Panc1 (cell line): ENCODE data around the gene PROSER3.

Experiments
- POLR2AphosphoS5 ChIP-seq: IDR thresholded peaks from 2 replicates; pipeline ENCODE4 v1.6.1; 2012; ENCODE audit warnings: mild to moderate bottlenecking, low read depth, low read length, moderate library complexity
- REST ChIP-seq, 2 experiments: IDR thresholded peaks; 2 replicates each; pipeline ENCODE4 v1.6.1; 2011 to 2012; ENCODE audit warnings: low read depth in 2 of 2, control low read depth in 1 of 2, low read length in 1 of 2, mild to moderate bottlenecking in 1 of 2, moderate library complexity in 1 of 2; ENCODE audit not compliant: insufficient read depth in 1 of 2
- SIN3A ChIP-seq: IDR thresholded peaks from 2 replicates; pipeline ENCODE4 v1.6.1; 2012; ENCODE audit warnings: low read depth, mild to moderate bottlenecking, low read length, moderate library complexity, borderline replicate concordance; ENCODE audit not compliant: insufficient read depth
- TF ChIP-seq, protein P1 (sequence below): fragments of 450-650 bp; IDR thresholded peaks from 2 replicates; pipeline ENCODE4 v1.5.1; 2017; ENCODE audit warnings: mild to moderate bottlenecking

DNA sequence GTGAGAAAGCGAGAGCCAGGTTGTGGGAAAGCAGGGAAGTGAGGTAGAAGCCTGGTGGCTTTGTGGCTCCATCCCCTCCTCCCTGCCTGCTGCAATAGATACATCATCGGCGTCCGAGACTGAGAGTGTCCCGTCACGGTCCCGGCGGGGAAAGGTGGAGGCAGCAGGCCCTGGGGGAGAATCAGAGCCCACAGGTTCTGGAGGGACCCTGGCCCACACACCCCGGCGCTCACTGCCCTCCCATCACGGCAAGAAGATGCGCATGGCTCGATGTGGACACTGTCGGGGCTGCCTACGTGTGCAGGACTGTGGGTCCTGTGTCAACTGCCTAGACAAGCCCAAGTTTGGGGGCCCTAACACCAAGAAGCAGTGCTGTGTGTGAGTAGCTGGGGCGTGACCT, 35.1 kb upstream of the PROSER3 start:
- TF ChIP-seq, protein P1, sequence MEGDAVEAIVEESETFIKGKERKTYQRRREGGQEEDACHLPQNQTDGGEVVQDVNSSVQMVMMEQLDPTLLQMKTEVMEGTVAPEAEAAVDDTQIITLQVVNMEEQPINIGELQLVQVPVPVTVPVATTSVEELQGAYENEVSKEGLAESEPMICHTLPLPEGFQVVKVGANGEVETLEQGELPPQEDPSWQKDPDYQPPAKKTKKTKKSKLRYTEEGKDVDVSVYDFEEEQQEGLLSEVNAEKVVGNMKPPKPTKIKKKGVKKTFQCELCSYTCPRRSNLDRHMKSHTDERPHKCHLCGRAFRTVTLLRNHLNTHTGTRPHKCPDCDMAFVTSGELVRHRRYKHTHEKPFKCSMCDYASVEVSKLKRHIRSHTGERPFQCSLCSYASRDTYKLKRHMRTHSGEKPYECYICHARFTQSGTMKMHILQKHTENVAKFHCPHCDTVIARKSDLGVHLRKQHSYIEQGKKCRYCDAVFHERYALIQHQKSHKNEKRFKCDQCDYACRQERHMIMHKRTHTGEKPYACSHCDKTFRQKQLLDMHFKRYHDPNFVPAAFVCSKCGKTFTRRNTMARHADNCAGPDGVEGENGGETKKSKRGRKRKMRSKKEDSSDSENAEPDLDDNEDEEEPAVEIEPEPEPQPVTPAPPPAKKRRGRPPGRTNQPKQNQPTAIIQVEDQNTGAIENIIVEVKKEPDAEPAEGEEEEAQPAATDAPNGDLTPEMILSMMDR = no peak
- TF ChIP-seq REST (IDR thresholded peaks at IDR 0.05; ENCODE audit: insufficient read depth in 1 of 2, low read depth in 2 of 2, low read length in 1 of 2) (no peak), POLR2AphosphoS5 (no peak), SIN3A (no peak)
